GM23338 (cell line): ENCODE measurements around the gene ADPRHL1. TPM values are rescaled to one million over a fixed set of nuclear protein-coding genes. Genes with fewer than 3 reads are reported as not detected.

Experiments
- ATAC-seq: fragments of 200-7000 bp; cut with Tn5 transposase; 3 replicates; pipeline ENCODE4 v1.9.1; 2020
- DNase-seq: peaks from one replicate; pipeline ENCODE4 v3.0.0-alpha.2; 2015; ENCODE audit warnings: low spot score
- H2AFZ ChIP-seq: fragments of 200-600 bp; sonication (generic); 2 replicates; pipeline ENCODE4 v1.8.0; 2016; ENCODE audit warnings: antibody characterized with exemption, mild to moderate bottlenecking, moderate library complexity
- H3F3A ChIP-seq: fragments of 200-600 bp; sonication (generic); replicated peaks from 2 replicates; pipeline ENCODE4 v1.8.0; 2017; ENCODE audit warnings: antibody characterized with exemption, mixed run types, low read depth
- H3K27ac ChIP-seq: fragments of 200-600 bp; sonication (generic); 2 replicates; pipeline ENCODE4 v1.6.1; 2016; ENCODE audit warnings: low read depth
- H3K27me3 ChIP-seq: fragments of 200-600 bp; sonication (generic); 2 replicates; pipeline ENCODE4 v1.8.0; 2016; ENCODE audit warnings: mild to moderate bottlenecking, mixed run types, moderate library complexity; ENCODE audit not compliant: insufficient read depth
- H3K36me3 ChIP-seq: fragments of 200-600 bp; sonication (generic); 2 replicates; pipeline ENCODE4 v1.8.0; 2016; ENCODE audit warnings: mild to moderate bottlenecking; ENCODE audit not compliant: insufficient read depth
- H3K4me1 ChIP-seq: fragments of 200-600 bp; sonication (generic); 2 replicates; pipeline ENCODE4 v1.8.0; 2016; ENCODE audit warnings: mild to moderate bottlenecking, moderate library complexity; ENCODE audit not compliant: insufficient read depth
- H3K4me2 ChIP-seq: fragments of 200-600 bp; sonication (generic); 2 replicates; pipeline ENCODE4 v1.7.1; 2017; ENCODE audit warnings: mixed run types
- H3K4me3 ChIP-seq: fragments of 200-600 bp; sonication (generic); 2 replicates; pipeline ENCODE4 v1.6.1; 2016; ENCODE audit warnings: mixed run types
- H3K79me2 ChIP-seq: fragments of 200-600 bp; sonication (generic); replicated peaks from 2 replicates; pipeline ENCODE4 v1.8.0; 2017; ENCODE audit warnings: mild to moderate bottlenecking; ENCODE audit not compliant: insufficient read depth
- H3K9me2 ChIP-seq: fragments of 200-600 bp; sonication (generic); 2 replicates; pipeline ENCODE4 v1.8.0; 2017; ENCODE audit not compliant: insufficient read depth
- H4K20me1 ChIP-seq: fragments of 200-600 bp; sonication (generic); replicated peaks from 2 replicates; pipeline ENCODE4 v1.8.0; 2017; ENCODE audit warnings: mild to moderate bottlenecking; ENCODE audit not compliant: insufficient read depth
- H3K27ac Mint-ChIP-seq: 2 replicates; pipeline ENCODE4 v1.8.0; 2020; ENCODE audit warnings: inconsistent platforms, mild to moderate bottlenecking, moderate library complexity, mixed read lengths
- H3K27me3 Mint-ChIP-seq: 3 replicates; pipeline ENCODE4 v1.8.0; 2022; ENCODE audit warnings: low read depth, mild to moderate bottlenecking, moderate library complexity, mixed read lengths, inconsistent platforms; ENCODE audit not compliant: insufficient read depth, poor library complexity
- H3K36me3 Mint-ChIP-seq: 3 replicates; pipeline ENCODE4 v1.8.0; 2021; ENCODE audit warnings: low read depth, mild to moderate bottlenecking, inconsistent platforms, moderate library complexity, mixed read lengths
- H3K4me1 Mint-ChIP-seq: 3 replicates; pipeline ENCODE4 v1.8.0; 2020; ENCODE audit warnings: mild to moderate bottlenecking, inconsistent platforms, mixed read lengths
- H3K4me3 Mint-ChIP-seq: 3 replicates; pipeline ENCODE4 v1.8.0; 2021; ENCODE audit warnings: moderate library complexity, mild to moderate bottlenecking, inconsistent platforms, mixed read lengths
- H3K9me3 Mint-ChIP-seq: 3 replicates; pipeline ENCODE4 v1.8.0; 2020; ENCODE audit warnings: moderate library complexity, mild to moderate bottlenecking, inconsistent platforms, mixed read lengths
- CREB1 ChIP-seq: fragments of 250-450 bp; sonication (Bioruptor Pico); IDR thresholded peaks from 2 replicates; pipeline ENCODE4 v1.5.0; 2020; ENCODE audit warnings: low read depth, mild to moderate bottlenecking, moderate library complexity
- EZH2 ChIP-seq: fragments of 200-600 bp; sonication (generic); IDR thresholded peaks from one replicate; pipeline ENCODE4 v1.8.0; 2017; ENCODE audit warnings: antibody characterized with exemption, mild to moderate bottlenecking, low read depth; ENCODE audit not compliant: unreplicated experiment
- JUNB ChIP-seq: IDR thresholded peaks from one replicate; pipeline ENCODE4 v1.6.1; 2016; ENCODE audit warnings: antibody characterized with exemption; ENCODE audit not compliant: unreplicated experiment
- POLR2AphosphoS5 ChIP-seq: IDR thresholded peaks from 2 replicates; pipeline ENCODE4 v1.6.1; 2016; ENCODE audit warnings: antibody characterized with exemption, low read depth
- REST ChIP-seq: IDR thresholded peaks from one replicate; pipeline ENCODE4 v1.6.1; 2018; ENCODE audit warnings: antibody characterized with exemption; ENCODE audit not compliant: unreplicated experiment
- STAT1 ChIP-seq: IDR thresholded peaks from one replicate; pipeline ENCODE4 v1.6.1; 2016; ENCODE audit warnings: antibody characterized with exemption; ENCODE audit not compliant: unreplicated experiment
- ZNF114 ChIP-seq: fragments of 250-450 bp; sonication (Bioruptor Pico); IDR thresholded peaks from 2 replicates; pipeline ENCODE4 v1.5.0; 2020; ENCODE audit warnings: mild to moderate bottlenecking, moderate library complexity
- ZNF331 ChIP-seq: fragments of 250-450 bp; sonication (Bioruptor Pico); IDR thresholded peaks from 2 replicates; pipeline ENCODE4 v1.5.0; 2020; ENCODE audit warnings: low read depth, mild to moderate bottlenecking, moderate library complexity
- ZNF462 ChIP-seq: fragments of 250-450 bp; sonication (Bioruptor Pico); IDR thresholded peaks from 2 replicates; pipeline ENCODE4 v1.5.0; 2020; ENCODE audit warnings: mild to moderate bottlenecking, moderate library complexity
- polyA plus RNA-seq: library from polyadenylated mRNA; unstranded; fragments of >200 nt; fragmentation: Nextera tagmentation; extraction: Ambion mirVana; gene quantifications from 2 replicates; pipeline ENCODE4 v1.2.1, GENCODE V29; 2016
- total RNA-seq: library from RNA; depleted of rRNA; stranded (reverse); fragments of >200 nt; shearing (Covaris generic); gene quantifications from 2 replicates; pipeline ENCODE4 v1.2.3, GENCODE V29; 2014
- TF ChIP-seq, protein P1 (sequence below): IDR thresholded peaks from 2 replicates; pipeline ENCODE4 v1.6.1; 2016; ENCODE audit warnings: antibody characterized with exemption
- TF ChIP-seq, protein P2 (sequence below), 2 experiments: fragments of 200-600 bp in 1 of 2; sonication (generic) in 1 of 2; conservative IDR thresholded peaks; 2 replicates each; pipeline versions ENCODE4 v1.5.1 to v1.6.1; 2016 to 2017; ENCODE audit warnings: antibody characterized with exemption in 2 of 2, low read depth in 2 of 2, mild to moderate bottlenecking in 2 of 2, moderate library complexity in 1 of 2

ADPRHL1 gene
- total and polyA plus RNA-seq, 2 experiments from 2014 or later, result 0.80 to 1.0 TPM

DNA sequence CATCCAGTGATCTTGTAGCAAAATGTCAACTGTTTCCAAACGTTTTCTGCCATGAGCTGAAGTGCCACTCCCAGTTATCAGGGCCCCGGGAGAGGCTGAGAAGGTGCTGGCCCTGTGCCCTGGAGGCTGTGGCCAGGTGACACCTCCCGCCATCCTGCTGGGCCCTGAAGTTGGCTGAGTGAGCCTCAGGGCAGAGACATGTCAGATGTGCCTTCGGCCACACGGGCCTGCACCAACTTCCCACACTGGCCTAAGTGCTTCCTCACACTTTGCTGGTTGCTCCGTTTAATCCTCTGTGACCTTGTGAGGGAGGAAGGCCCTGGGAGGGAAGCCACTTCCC is 4.8 kb downstream of the ADPRHL1 start:
- peaks cover 11% of the 10 kb centered on the region; the same call in 1 of the 2 replicates for H3F3A ChIP-seq
- H3K4me3 ChIP-seq, result no peak overlapping the region
- H3K9me3 Mint-ChIP-seq, result no peaks in the 10 kb centered on the region; the same call in 2 of the 3 replicates
- no peaks in the 10 kb centered on the region for H3K27me3 ChIP-seq
- peak overlapping the region; percentile 75; the same call in 1 of the 2 replicates for H3K27ac Mint-ChIP-seq
- peaks cover 7% of the 10 kb centered on the region for H3K27me3 Mint-ChIP-seq
- H3K4me2 ChIP-seq, result no peak overlapping the region
- H3K36me3 Mint-ChIP-seq, result peaks cover 10% of the 10 kb centered on the region
- DNase-seq (no peak), ATAC-seq (no peak; the same call in 2 of the 3 replicates)
- H3K79me2 ChIP-seq, result no peaks in the 10 kb centered on the region
- H3K4me1 ChIP-seq, result no peaks in the 10 kb centered on the region
- H3K4me1 Mint-ChIP-seq, result peaks cover 4% of the 10 kb centered on the region; the same call in 1 of the 3 replicates
- no peak overlapping the region for H3K4me3 Mint-ChIP-seq
- H3K27ac ChIP-seq, result no peak overlapping the region
- no peak for TF ChIP-seq POLR2AphosphoS5
- TF ChIP-seq CREB1 (CRISPR knock-in tag), result no peak
- no peak for TF ChIP-seq ZNF462
- TF ChIP-seq, protein P1, sequence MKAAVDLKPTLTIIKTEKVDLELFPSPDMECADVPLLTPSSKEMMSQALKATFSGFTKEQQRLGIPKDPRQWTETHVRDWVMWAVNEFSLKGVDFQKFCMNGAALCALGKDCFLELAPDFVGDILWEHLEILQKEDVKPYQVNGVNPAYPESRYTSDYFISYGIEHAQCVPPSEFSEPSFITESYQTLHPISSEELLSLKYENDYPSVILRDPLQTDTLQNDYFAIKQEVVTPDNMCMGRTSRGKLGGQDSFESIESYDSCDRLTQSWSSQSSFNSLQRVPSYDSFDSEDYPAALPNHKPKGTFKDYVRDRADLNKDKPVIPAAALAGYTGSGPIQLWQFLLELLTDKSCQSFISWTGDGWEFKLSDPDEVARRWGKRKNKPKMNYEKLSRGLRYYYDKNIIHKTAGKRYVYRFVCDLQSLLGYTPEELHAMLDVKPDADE, result no peak
- TF ChIP-seq, protein P2, sequence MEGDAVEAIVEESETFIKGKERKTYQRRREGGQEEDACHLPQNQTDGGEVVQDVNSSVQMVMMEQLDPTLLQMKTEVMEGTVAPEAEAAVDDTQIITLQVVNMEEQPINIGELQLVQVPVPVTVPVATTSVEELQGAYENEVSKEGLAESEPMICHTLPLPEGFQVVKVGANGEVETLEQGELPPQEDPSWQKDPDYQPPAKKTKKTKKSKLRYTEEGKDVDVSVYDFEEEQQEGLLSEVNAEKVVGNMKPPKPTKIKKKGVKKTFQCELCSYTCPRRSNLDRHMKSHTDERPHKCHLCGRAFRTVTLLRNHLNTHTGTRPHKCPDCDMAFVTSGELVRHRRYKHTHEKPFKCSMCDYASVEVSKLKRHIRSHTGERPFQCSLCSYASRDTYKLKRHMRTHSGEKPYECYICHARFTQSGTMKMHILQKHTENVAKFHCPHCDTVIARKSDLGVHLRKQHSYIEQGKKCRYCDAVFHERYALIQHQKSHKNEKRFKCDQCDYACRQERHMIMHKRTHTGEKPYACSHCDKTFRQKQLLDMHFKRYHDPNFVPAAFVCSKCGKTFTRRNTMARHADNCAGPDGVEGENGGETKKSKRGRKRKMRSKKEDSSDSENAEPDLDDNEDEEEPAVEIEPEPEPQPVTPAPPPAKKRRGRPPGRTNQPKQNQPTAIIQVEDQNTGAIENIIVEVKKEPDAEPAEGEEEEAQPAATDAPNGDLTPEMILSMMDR (conservative IDR thresholded peaks at IDR 0.05; ENCODE audit: low read depth in 2 of 2), result no peak
- no peak for TF ChIP-seq REST
- no peak for TF ChIP-seq JUNB
- no peak for TF ChIP-seq EZH2
- TF ChIP-seq STAT1, result no peak
- TF ChIP-seq ZNF331, result no peak
- no peak for TF ChIP-seq ZNF114 (CRISPR knock-in tag)
- H4K20me1 ChIP-seq, result no peaks in the 10 kb centered on the region
- H3K36me3 ChIP-seq, result no peaks in the 10 kb centered on the region
- no peak overlapping the region for H2AFZ ChIP-seq
- H3K9me2 ChIP-seq, result no peaks in the 10 kb centered on the region
